Glutamatergic neuron (in vitro differentiated cells): Measurements from ENCODE around the gene WSCD1. TPM values are rescaled to one million over a fixed set of nuclear protein-coding genes. Genes with fewer than 3 reads are reported as not detected.

Experiments used
- DNase-seq: peaks from one replicate; pipeline ENCODE4 v3.0.0; 2022
- H3K27ac Mint-ChIP-seq: one replicate; pipeline ENCODE4 v1.8.0; 2020; ENCODE audit warnings: mild to moderate bottlenecking, mixed read lengths, inconsistent platforms; ENCODE audit not compliant: unreplicated experiment
- H3K27me3 Mint-ChIP-seq: one replicate; pipeline ENCODE4 v1.8.0; 2020; ENCODE audit warnings: mild to moderate bottlenecking, moderate library complexity, mixed read lengths, inconsistent platforms; ENCODE audit not compliant: unreplicated experiment
- H3K36me3 Mint-ChIP-seq: one replicate; pipeline ENCODE4 v1.8.0; 2020; ENCODE audit warnings: mild to moderate bottlenecking, mixed read lengths, inconsistent platforms; ENCODE audit not compliant: unreplicated experiment
- H3K4me1 Mint-ChIP-seq: one replicate; pipeline ENCODE4 v1.8.0; 2020; ENCODE audit warnings: mild to moderate bottlenecking, low read depth, mixed read lengths, inconsistent platforms; ENCODE audit not compliant: unreplicated experiment
- H3K4me3 Mint-ChIP-seq: one replicate; pipeline ENCODE4 v1.8.0; 2020; ENCODE audit warnings: mild to moderate bottlenecking, mixed read lengths, inconsistent platforms; ENCODE audit not compliant: unreplicated experiment
- H3K9me3 Mint-ChIP-seq: one replicate; pipeline ENCODE4 v1.8.0; 2020; ENCODE audit warnings: mild to moderate bottlenecking, moderate library complexity, mixed read lengths, inconsistent platforms; ENCODE audit not compliant: unreplicated experiment
- CTCF ChIP-seq: fragments of 200-600 bp; sonication (generic); IDR thresholded peaks from one replicate; pipeline ENCODE4 v1.5.0; 2021; ENCODE audit not compliant: partially characterized antibody, unreplicated experiment
- total RNA-seq: library from RNA; stranded (reverse); fragmentation: NEBNext Ultra II Directional; extraction: Animal tissue kit (Norgen Biotek cat#: 25700); gene quantifications from one replicate; pipeline ENCODE4 v1.2.1, GENCODE V29; 2021; ENCODE audit not compliant: unreplicated experiment

The WSCD1 gene
- total RNA-seq, 1 donor from 2014 or later = 35.6 TPM

- no peak overlapping the region for H3K4me3 Mint-ChIP-seq
- no peak for TF ChIP-seq CTCF
- H3K27ac Mint-ChIP-seq = no peak overlapping the region
- peaks cover 15% of the 10 kb centered on the region for H3K36me3 Mint-ChIP-seq
- peaks cover 5% of the 10 kb centered on the region for H3K27me3 Mint-ChIP-seq
- H3K9me3 Mint-ChIP-seq = peaks cover 3% of the 10 kb centered on the region
- DNase-seq = no peak
- peaks cover 1% of the 10 kb centered on the region for H3K4me1 Mint-ChIP-seq
Observed at GRCh38 chr17:6106212-6106611, 36.0 kb downstream of the WSCD1 start.

- Mint-ChIP-seq H3K27ac (no peak overlapping the region), H3K4me3 (no peak overlapping the region), H3K27me3 (peaks cover 5% of the 10 kb centered on the region), H3K9me3 (peaks cover 3% of the 10 kb centered on the region), H3K36me3 (peaks cover 23% of the 10 kb centered on the region), H3K4me1 (peaks cover 1% of the 10 kb centered on the region)
- no peak for TF ChIP-seq CTCF
- DNase-seq = no peak
Observed at GRCh38 chr17:6107791-6108190, 37.6 kb downstream of the WSCD1 start.

GRCh38 chr17:6108382-6108781 lies 38.2 kb downstream of the WSCD1 start:
- no peak overlapping the region for H3K4me3 Mint-ChIP-seq
- H3K36me3 Mint-ChIP-seq = peaks cover 23% of the 10 kb centered on the region
- peaks cover 5% of the 10 kb centered on the region for H3K27me3 Mint-ChIP-seq
- no peak for TF ChIP-seq CTCF
- H3K27ac Mint-ChIP-seq = no peak overlapping the region
- H3K4me1 Mint-ChIP-seq = peaks cover 1% of the 10 kb centered on the region
- no peak for DNase-seq
- H3K9me3 Mint-ChIP-seq = peaks cover 3% of the 10 kb centered on the region

GRCh38 chr17:6108987-6109386 lies 38.8 kb downstream of the WSCD1 start:
- peaks cover 5% of the 10 kb centered on the region for H3K27me3 Mint-ChIP-seq
- peaks cover 3% of the 10 kb centered on the region for H3K9me3 Mint-ChIP-seq
- no peak overlapping the region for H3K4me3 Mint-ChIP-seq
- no peak overlapping the region for H3K27ac Mint-ChIP-seq
- no peak for TF ChIP-seq CTCF
- H3K4me1 Mint-ChIP-seq = peaks cover 1% of the 10 kb centered on the region
- no peak for DNase-seq
- H3K36me3 Mint-ChIP-seq = peaks cover 23% of the 10 kb centered on the region

GRCh38 chr17:6109536-6109935 lies 39.4 kb downstream of the WSCD1 start:
- H3K9me3 Mint-ChIP-seq = peaks cover 2% of the 10 kb centered on the region
- H3K27ac Mint-ChIP-seq = no peak overlapping the region
- peaks cover 23% of the 10 kb centered on the region for H3K36me3 Mint-ChIP-seq
- peaks cover 1% of the 10 kb centered on the region for H3K4me1 Mint-ChIP-seq
- H3K4me3 Mint-ChIP-seq = no peak overlapping the region
- no peak for TF ChIP-seq CTCF
- peaks cover 6% of the 10 kb centered on the region for H3K27me3 Mint-ChIP-seq
- DNase-seq = no peak
